T-helper 22 cell (primary cell): ENCODE results near the gene THEMIS.
"Not testable (repeated sequence)": the region's sequence is repeated elsewhere in the genome, so short reads cannot be mapped to it uniquely, and the experiment has no call there.

Source experiments
- DNase-seq: peaks from one replicate; pipeline ENCODE4 v3.0.0-alpha.2; 2020; ENCODE audit warnings: low read depth

THEMIS gene

DNA sequence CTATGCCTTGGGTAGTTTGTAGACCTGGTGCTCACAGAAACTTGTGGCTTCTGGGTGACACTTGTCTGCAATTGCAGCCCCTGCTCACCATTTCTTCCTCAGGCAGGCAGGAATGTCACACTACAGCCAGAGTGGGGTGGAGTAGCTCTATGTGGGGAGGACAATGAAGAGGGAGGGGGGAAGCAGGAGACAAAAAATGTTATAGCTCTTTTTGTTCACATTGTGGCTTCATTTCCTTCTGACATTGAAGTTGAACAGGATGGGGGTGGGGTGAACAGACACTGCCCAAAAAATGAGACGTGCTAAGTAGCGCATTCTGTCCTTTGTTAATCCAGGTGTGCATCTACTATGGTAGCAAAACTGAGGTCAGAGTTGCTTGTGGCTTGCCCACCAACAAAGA, at the start of gene THEMIS:
Gene THEMIS, minus strand, starts transcription at position 124 of the 400 bp plus-strand sequence. CDS start 126 bp downstream, outside the sequence.
- peak; percentile 16 for DNase-seq

- no peak for DNase-seq
Measured at GRCh38 chr6:127949251-127949650, 48.4 kb upstream of the THEMIS start.

GRCh38 chr6:127946388-127946787, 45.5 kb upstream of the THEMIS start:
- no peak for DNase-seq

- DNase-seq = no peak
Measured at GRCh38 chr6:127945434-127946097, 44.7 kb upstream of the THEMIS start.

DNA sequence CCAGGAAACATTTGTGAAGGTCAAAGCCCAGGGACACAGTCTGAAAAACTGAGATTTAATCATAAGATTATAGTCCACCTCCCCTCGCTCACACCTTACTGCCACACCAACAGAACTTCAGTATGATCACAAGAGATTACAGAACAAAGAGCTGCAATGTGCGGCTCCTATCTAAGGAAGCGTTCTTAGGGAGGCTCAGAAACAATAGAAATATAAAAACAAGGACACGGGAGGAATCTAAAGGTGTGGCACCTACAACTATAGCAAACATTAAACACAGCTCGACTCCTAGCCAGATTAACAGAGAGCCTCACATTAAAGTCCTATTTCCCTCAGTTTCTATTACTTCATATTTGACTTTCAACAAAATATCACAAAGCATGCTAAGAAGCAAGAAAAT, 40.4 kb upstream of the THEMIS start:
- DNase-seq = no peak

DNA sequence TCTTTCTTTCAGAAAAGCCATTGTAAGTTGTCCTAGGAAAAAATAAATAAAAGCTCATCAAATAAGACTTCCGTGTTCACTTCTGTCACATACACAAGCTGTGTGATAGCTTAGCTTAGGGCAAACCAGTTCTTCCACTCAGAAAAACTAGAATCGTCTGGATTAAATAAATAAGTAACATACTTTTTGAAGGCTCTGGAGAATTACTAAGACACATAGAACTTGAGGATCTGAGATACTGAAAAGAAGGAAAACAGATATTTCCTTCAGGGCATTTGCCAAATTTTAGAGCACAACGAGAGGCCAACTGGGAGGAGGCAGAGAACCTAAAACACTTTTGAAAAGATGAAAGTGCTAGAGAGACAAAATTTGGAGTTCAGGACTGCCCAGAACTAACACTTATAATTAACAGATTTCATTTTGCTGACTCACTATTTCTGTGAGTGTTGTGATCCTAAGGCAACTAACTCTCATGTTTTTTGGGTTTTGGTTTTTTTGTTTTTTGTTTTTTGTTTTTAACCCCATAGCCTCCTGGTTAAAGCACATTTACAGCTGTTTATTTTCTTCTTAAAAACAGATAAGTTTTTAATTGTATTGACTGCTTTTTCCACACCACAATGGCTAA, 38.7 kb upstream of the THEMIS start:
- DNase-seq = no peak

- no peak for DNase-seq
Measured at GRCh38 chr6:127938701-127939100, 37.8 kb upstream of the THEMIS start.

GRCh38 chr6:127937747-127938146, 36.9 kb upstream of the THEMIS start:
- DNase-seq = no peak

DNA sequence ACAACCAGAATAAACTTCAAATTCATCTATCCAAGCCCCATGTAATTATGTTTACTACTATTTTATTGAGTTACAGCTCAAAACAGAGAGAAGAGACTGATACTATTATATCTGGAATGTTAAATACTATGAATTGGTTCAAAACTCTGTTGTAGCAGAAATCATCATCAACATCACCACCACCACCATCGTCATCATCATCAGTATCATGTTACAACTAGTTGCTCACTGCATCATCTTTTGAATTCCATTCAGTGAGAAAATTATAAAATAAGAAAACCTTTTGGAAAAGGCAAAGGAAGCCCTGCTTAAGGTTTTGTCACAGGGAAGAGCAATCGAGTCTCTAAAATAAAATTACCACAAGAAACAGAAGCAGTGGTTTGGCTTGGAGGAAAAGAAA, 36.2 kb upstream of the THEMIS start:
- no peak for DNase-seq

- no peak for DNase-seq
Measured at GRCh38 chr6:127934956-127935355, 34.1 kb upstream of the THEMIS start.

- DNase-seq = no peak
Measured at GRCh38 chr6:127933852-127934840, 33.3 kb upstream of the THEMIS start.

GRCh38 chr6:127933137-127933536, 32.3 kb upstream of the THEMIS start:
- no peak for DNase-seq

- no peak for DNase-seq
Measured at GRCh38 chr6:127932708-127933107, 31.9 kb upstream of the THEMIS start.

DNA sequence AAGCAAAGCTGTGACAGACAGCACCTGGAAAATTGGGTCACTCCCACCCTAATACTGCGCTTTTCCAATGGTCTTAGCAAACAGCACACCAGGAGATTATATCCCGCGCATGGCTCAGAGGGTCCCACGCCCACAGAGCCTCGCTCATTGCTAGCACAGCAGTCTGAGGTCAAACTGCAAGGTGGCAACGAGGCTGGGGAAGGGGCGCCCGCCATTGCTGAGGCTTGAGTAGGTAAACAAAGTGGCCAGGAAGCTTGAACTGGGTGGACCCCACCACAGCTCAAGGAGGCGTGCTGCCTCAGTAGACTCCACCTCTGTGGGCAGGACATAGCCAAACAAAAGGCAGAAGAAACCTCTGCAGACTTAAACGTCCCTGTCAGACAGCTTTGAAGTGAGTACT, 25.6 kb upstream of the THEMIS start:
- DNase-seq = not testable (repeated sequence)

- DNase-seq = no peak
Measured at GRCh38 chr6:127924440-127924839, 23.6 kb upstream of the THEMIS start.

DNA sequence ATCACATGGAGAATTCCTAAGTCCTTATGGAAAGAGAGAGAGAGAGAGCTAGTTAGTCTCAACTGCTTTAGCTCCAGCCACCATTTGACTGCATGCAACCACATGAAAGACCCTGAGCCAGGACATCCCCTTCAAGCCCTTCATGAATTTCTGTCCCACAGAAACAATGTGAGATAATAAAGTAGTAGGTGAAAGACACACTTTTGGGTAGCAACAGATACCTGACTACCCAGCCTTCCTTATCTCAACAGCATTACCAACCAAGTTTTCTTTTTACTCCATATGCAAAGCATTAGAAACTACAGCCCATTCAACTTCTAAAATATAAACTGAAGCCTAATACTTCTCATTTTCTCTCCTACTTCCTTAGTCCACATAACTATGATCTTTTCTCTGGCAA, 23.2 kb upstream of the THEMIS start:
- DNase-seq = no peak

- DNase-seq = no peak
Measured at GRCh38 chr6:127923135-127923534, 22.3 kb upstream of the THEMIS start.

DNA sequence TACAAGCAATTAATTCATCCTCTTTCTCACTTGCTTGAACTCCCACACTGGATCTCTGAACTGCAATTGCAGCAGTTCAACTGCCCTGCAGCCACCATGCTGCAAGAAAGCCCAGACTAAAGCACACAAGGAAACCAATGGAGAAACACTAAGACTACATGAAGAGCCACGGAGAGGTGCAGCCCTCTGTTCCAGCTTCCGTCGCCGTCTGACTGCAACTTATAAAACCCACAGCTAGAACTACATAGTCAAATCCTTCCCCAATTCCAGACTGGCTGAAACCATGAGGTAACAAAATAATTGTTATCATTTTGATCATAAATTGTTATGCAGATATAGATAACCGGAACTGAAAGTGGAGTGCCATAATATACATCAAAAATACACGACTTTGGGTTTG, 21.1 kb upstream of the THEMIS start:
- DNase-seq = no peak

DNA sequence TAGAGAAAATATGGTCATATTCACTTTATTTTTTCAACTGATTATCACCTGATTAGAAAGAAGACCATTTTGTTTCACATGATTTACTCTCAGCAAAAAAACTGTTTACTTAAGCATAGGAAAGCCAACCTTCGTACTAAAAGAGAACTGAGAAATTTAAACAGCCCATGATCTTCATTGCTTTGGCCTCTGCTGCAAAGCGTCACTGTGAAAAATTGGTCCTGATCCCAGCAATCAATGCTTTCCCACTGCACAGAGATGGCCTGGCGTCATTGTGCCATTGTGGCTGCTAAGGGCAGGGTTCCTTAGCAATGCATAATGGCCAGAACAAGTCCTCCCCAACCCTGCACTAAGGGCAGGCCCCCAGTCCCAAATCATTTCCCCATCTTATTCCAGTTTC, 19.9 kb upstream of the THEMIS start:
- no peak for DNase-seq

DNA sequence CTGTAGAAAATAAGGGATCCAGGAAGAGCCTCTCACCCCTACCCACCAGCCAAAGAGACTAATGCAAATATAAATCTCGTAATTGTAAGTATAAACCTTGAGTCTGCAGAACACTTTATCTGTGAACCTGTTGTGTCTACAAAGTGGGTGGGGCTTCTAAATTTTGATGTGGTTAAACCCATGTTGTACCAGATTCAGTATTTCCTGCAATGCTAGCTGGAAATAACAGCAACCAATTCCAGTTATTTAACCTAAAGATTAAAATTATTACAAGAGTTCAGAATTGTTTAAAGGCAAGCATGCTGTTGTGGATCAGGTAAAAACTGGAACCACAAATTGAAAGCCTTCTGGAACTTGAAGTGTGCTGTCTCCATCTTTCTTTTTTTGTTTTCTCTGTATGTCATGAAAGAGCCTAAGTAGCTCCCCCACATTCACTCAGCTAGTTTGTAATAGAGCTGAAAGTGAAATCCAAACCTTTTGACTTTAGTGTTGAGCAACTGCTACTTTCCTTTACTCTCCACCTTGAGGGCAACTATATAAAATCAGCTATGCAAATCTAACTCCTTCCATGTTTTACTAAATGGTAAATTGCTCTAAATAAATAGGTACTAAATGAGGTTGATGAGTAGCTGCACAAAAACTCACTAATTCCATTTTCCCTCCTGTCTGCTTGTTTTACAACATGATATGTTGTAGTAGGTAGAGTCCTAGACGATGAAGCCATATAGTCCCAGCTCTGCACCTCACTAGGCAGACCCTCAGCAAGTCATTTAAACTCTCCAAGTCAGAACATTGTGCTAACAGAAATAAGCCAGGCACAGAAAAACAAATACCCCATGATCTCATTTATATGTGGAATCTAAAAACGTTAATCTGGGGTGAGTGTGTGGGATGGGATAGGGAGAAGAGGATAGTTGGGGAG, 17.9 kb upstream of the THEMIS start:
- no peak for DNase-seq

DNA sequence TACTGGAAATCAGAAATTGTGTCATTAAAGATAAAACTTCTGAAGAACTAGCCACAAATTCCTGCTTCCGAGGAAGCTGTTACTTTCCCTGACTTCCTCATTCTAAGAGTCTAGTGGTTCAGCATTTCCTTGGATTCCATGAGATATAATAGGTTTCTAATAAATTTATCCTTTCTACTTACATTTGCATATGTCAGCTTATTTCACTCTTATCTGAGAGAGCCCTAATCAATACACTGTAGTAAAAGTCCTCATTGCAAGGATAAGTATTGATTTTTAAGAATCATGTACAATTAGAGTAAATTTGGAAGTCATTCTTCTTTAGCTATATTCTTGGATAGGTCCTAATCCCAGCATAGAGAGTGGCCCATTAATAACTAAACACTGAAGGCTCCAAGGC, 16.9 kb upstream of the THEMIS start:
- no peak for DNase-seq

- no peak for DNase-seq
Measured at GRCh38 chr6:127914240-127914639, 13.4 kb upstream of the THEMIS start.
